HG03108 (cell line): ENCODE results near the gene PGM3.
"Not testable (repeated sequence)": the region's sequence is repeated elsewhere in the genome, so short reads cannot be mapped to it uniquely, and the experiment has no call there.

Source experiments
- ATAC-seq: cut with Tn5 transposase; IDR thresholded peaks from one replicate; pipeline ENCODE4 v1.9.1; 2021; ENCODE audit warnings: moderate library complexity; ENCODE audit not compliant: unreplicated experiment

The PGM3 gene

GRCh38 chr6:83192871-83193746 lies at the start of gene PGM3, which contains the start of gene RWDD2A:
Gene PGM3, minus strand, starts transcription at chr6:83193265. Its CDS starts 2,253 bp downstream, at chr6:83191012.
Gene RWDD2A, plus strand, starts transcription at chr6:83193357. Its CDS starts 1,095 bp downstream, at chr6:83194452.
- ATAC-seq: peak; percentile 96

GRCh38 chr6:83231146-83231545 lies 38.1 kb upstream of the PGM3 start:
- no peak for ATAC-seq

GRCh38 chr6:83226517-83226916 lies 33.5 kb upstream of the PGM3 start:
- ATAC-seq: no peak

- ATAC-seq: no peak
Measured at GRCh38 chr6:83221889-83222479, 28.9 kb upstream of the PGM3 start.

- ATAC-seq: no peak
Measured at GRCh38 chr6:83221276-83221675, 28.2 kb upstream of the PGM3 start.

GRCh38 chr6:83220121-83220520 lies 27.1 kb upstream of the PGM3 start:
- no peak for ATAC-seq

GRCh38 chr6:83218646-83219045 lies 25.6 kb upstream of the PGM3 start:
- ATAC-seq: no peak

GRCh38 chr6:83216806-83217205 lies 23.7 kb upstream of the PGM3 start:
- ATAC-seq: no peak

GRCh38 chr6:83215131-83216047 lies 22.3 kb upstream of the PGM3 start:
- ATAC-seq: peak; percentile 99

GRCh38 chr6:83202031-83202430 lies 9.0 kb upstream of the PGM3 start:
- ATAC-seq: no peak

- no peak for ATAC-seq
Measured at GRCh38 chr6:83199863-83200225, 6.8 kb upstream of the PGM3 start.

GRCh38 chr6:83199173-83199862 lies 6.3 kb upstream of the PGM3 start:
- ATAC-seq: no peak

GRCh38 chr6:83198486-83199172 lies 5.6 kb upstream of the PGM3 start:
- ATAC-seq: no peak

- ATAC-seq: peak; percentile 22
Measured at GRCh38 chr6:83193747-83194566, 892 bp upstream of the PGM3 start.

GRCh38 chr6:83192456-83192855 lies 609 bp downstream of the PGM3 start:
- ATAC-seq: no peak

- not testable (repeated sequence) for ATAC-seq
Measured at GRCh38 chr6:83191974-83192373, 1.1 kb downstream of the PGM3 start.

- ATAC-seq: no peak
Measured at GRCh38 chr6:83190626-83191025, 2.4 kb downstream of the PGM3 start.

- ATAC-seq: no peak
Measured at GRCh38 chr6:83188501-83188900, 4.6 kb downstream of the PGM3 start.

GRCh38 chr6:83185096-83185495 lies 8.0 kb downstream of the PGM3 start:
- no peak for ATAC-seq
